IPS-18c (cell line): ENCODE measurements around the gene CASP14.
"Not testable (repeated sequence)": the region's sequence is repeated elsewhere in the genome, so short reads cannot be mapped to it uniquely, and the experiment has no call there.

Experiments
- H3K4me3 ChIP-seq: 2 replicates; pipeline ENCODE4 v1.7.0; 2013; ENCODE audit warnings: low read depth, mild to moderate bottlenecking, low read length, moderate library complexity; ENCODE audit not compliant: insufficient read depth
- H3K9me3 ChIP-seq: one replicate; pipeline ENCODE4 v1.6.1; 2013; ENCODE audit warnings: mild to moderate bottlenecking, low read length, moderate library complexity; ENCODE audit not compliant: control insufficient read depth, insufficient read depth

CASP14 gene

GRCh38 chr19:15048885-15049541 lies at the start of gene CASP14:
Gene CASP14 (plus strand): TSS chr19:15049480. CDS start chr19:15052252, 2,772 bp downstream.
- H3K9me3 ChIP-seq = peaks cover 4% of the 10 kb centered on the region
- H3K4me3 ChIP-seq = no peak within 1 kb of the TSS

- no peaks in the 10 kb centered on the region for H3K9me3 ChIP-seq
- H3K4me3 ChIP-seq = no peak overlapping the region
These were observed 41.0 kb upstream of the CASP14 start for GRCh38 chr19:15008308-15008707.

GRCh38 chr19:15010501-15011300 lies 38.6 kb upstream of the CASP14 start:
- Histone ChIP-seq H3K4me3 (peak overlapping the region; percentile 58), H3K9me3 (no peaks in the 10 kb centered on the region)

GRCh38 chr19:15014579-15014978 lies 34.7 kb upstream of the CASP14 start:
- Histone ChIP-seq H3K4me3 (no peak overlapping the region), H3K9me3 (no peaks in the 10 kb centered on the region)

GRCh38 chr19:15015946-15016542 lies 33.2 kb upstream of the CASP14 start:
- Histone ChIP-seq H3K4me3 (no peak overlapping the region), H3K9me3 (no peaks in the 10 kb centered on the region)

- H3K4me3 ChIP-seq = not testable (repeated sequence)
These were observed 30.4 kb upstream of the CASP14 start for GRCh38 chr19:15018836-15019235.

GRCh38 chr19:15021286-15022007 lies 27.8 kb upstream of the CASP14 start:
- Histone ChIP-seq H3K4me3 (no peak overlapping the region), H3K9me3 (no peaks in the 10 kb centered on the region)

More at GRCh38 chr19:15018836-15019235, 30.4 kb upstream of the CASP14 start:
- H3K9me3 ChIP-seq = not testable (repeated sequence)

GRCh38 chr19:15022752-15023151 lies 26.5 kb upstream of the CASP14 start:
- no peak overlapping the region; the same call in 1 of the 2 replicates for H3K4me3 ChIP-seq
- H3K9me3 ChIP-seq = no peaks in the 10 kb centered on the region

- no peaks in the 10 kb centered on the region for H3K9me3 ChIP-seq
- H3K4me3 ChIP-seq = no peak overlapping the region
These were observed 24.1 kb upstream of the CASP14 start for GRCh38 chr19:15025217-15025616.

- Histone ChIP-seq H3K4me3 (no peak overlapping the region), H3K9me3 (no peaks in the 10 kb centered on the region)
These were observed 20.8 kb upstream of the CASP14 start for GRCh38 chr19:15028490-15028889.

- Histone ChIP-seq H3K9me3 (no peaks in the 10 kb centered on the region), H3K4me3 (no peak overlapping the region)
These were observed 17.6 kb upstream of the CASP14 start for GRCh38 chr19:15031675-15032074.

- Histone ChIP-seq H3K4me3 (no peak overlapping the region), H3K9me3 (no peaks in the 10 kb centered on the region)
These were observed 13.4 kb upstream of the CASP14 start for GRCh38 chr19:15035795-15036311.

GRCh38 chr19:15037586-15037985 lies 11.7 kb upstream of the CASP14 start:
- H3K4me3 ChIP-seq = no peak overlapping the region
- no peaks in the 10 kb centered on the region for H3K9me3 ChIP-seq

- H3K9me3 ChIP-seq = no peaks in the 10 kb centered on the region
- no peak overlapping the region for H3K4me3 ChIP-seq
These were observed 11.0 kb upstream of the CASP14 start for GRCh38 chr19:15038294-15038693.

- Histone ChIP-seq H3K9me3 (no peaks in the 10 kb centered on the region), H3K4me3 (no peak overlapping the region)
These were observed 7.3 kb upstream of the CASP14 start for GRCh38 chr19:15042003-15042402.

- Histone ChIP-seq H3K4me3 (no peak overlapping the region), H3K9me3 (no peaks in the 10 kb centered on the region)
These were observed 6.5 kb upstream of the CASP14 start for GRCh38 chr19:15042826-15043225.

GRCh38 chr19:15045506-15045905 lies 3.8 kb upstream of the CASP14 start:
- Histone ChIP-seq H3K9me3 (no peaks in the 10 kb centered on the region), H3K4me3 (no peak overlapping the region)
